ENCODE measurements around the gene NAIF1. TPM values are rescaled to one million over a fixed set of nuclear protein-coding genes. Genes with fewer than 3 reads are reported as not detected.
A peak's percentile ranks its signal among the peaks of the same experiment; 100 is the strongest.

Gene NAIF1
- polyA plus RNA-seq, 3 donors, result 4.6 to 6.5 (median 5.6) TPM

GRCh38 chr9:128100581-128100980 lies 33.5 kb upstream of the NAIF1 start:
- peaks cover 52% of the 10 kb centered on the region for H3K79me2 ChIP-seq (ENCODE audit: insufficient read depth, low read length)
- H3K9me3 Mint-ChIP-seq, result no peaks in the 10 kb centered on the region
- H3K4me3 ChIP-seq (replicated peaks in 1 of 3; ENCODE audit: low read depth in 2 of 3, low read length in 3 of 3), result no peak overlapping the region
- no peak overlapping the region for H3K4me2 ChIP-seq (replicated peaks; ENCODE audit: extremely low read depth, low read length, poor library complexity, severe bottlenecking)
- intact Hi-C loops (cut with micrococcal nuclease), result no loop called here
- H3K4me3 Mint-ChIP-seq, result no peak overlapping the region
- H3K27ac ChIP-seq (ENCODE audit: low read depth in 1 of 2, low read length in 2 of 2), result peak overlapping the region; percentile 1 to 36
- DNase-seq, result no peak
- no peak overlapping the region for H3K9ac ChIP-seq (ENCODE audit: insufficient read depth, low read length, poor library complexity, severe bottlenecking)
- H3K27me3 Mint-ChIP-seq (ENCODE audit: low read depth in 3 of 3), result no peaks in the 10 kb centered on the region
- peaks cover 41 to 59% of the 10 kb centered on the region in 2 donors for H3K36me3 Mint-ChIP-seq
- WGBS (ENCODE audit: insufficient coverage), result over 99% methylated on average over 10 of the region's 10 CpGs
- no peaks in the 10 kb centered on the region for H3K27me3 ChIP-seq (ENCODE audit: control insufficient read depth in 2 of 2, insufficient read depth in 2 of 2, low read length in 2 of 2)
- H3K9me3 ChIP-seq (replicated peaks in 1 of 2; ENCODE audit: control insufficient read depth in 1 of 2, insufficient read depth in 1 of 2, low read length in 2 of 2), result no peaks in the 10 kb centered on the region
- H3K36me3 ChIP-seq (replicated peaks in 1 of 2; ENCODE audit: control insufficient read depth in 1 of 2, insufficient read depth in 2 of 2, low read length in 2 of 2), result peaks cover 44 to 49% of the 10 kb centered on the region in 2 donors
- H3K4me1 ChIP-seq (ENCODE audit: control insufficient read depth in 1 of 2, insufficient read depth in 2 of 2, low read length in 2 of 2), result peaks cover 33 to 39% of the 10 kb centered on the region in 2 donors
- peaks cover 34% of the 10 kb centered on the region for H3K4me1 Mint-ChIP-seq
- peak overlapping the region in 1 of 7 donors; percentile 78 for H3K27ac Mint-ChIP-seq
- TF ChIP-seq CTCF (IDR thresholded peaks at IDR 0.05), result no peak
- no peak overlapping the region for H2AFZ ChIP-seq (ENCODE audit: insufficient read depth, low read depth, low read length, poor library complexity, severe bottlenecking)
- H4K20me1 ChIP-seq (ENCODE audit: insufficient read depth, low read length), result peaks cover 69% of the 10 kb centered on the region

- Mint-ChIP-seq H3K4me1 (peaks cover 40% of the 10 kb centered on the region), H3K4me3 (peak overlapping the region in 1 of 2 donors; percentile 43), H3K9me3 (no peaks in the 10 kb centered on the region), H3K27me3 (ENCODE audit: low read depth in 3 of 3) (no peaks in the 10 kb centered on the region), H3K36me3 (peaks cover 37 to 59% of the 10 kb centered on the region in 2 donors), H3K27ac (peak overlapping the region in 3 of 7 donors; percentile 15 to 97 (median 50))
- H3K36me3 ChIP-seq (replicated peaks in 1 of 2; ENCODE audit: control insufficient read depth in 1 of 2, insufficient read depth in 2 of 2, low read length in 2 of 2), result peaks cover 41 to 44% of the 10 kb centered on the region in 2 donors
- peaks cover 65% of the 10 kb centered on the region for H4K20me1 ChIP-seq (ENCODE audit: insufficient read depth, low read length)
- TF ChIP-seq CTCF (IDR thresholded peaks at IDR 0.05), result no peak
- no peaks in the 10 kb centered on the region for H3K9me3 ChIP-seq (replicated peaks in 1 of 2; ENCODE audit: control insufficient read depth in 1 of 2, insufficient read depth in 1 of 2, low read length in 2 of 2)
- intact Hi-C loops (cut with micrococcal nuclease), result loop anchor here in 1 of 2 donors (2.0 kb wide), 1 partner anchor 27 kb away; no protein-coding TSS in a partner anchor
- H3K27me3 ChIP-seq (ENCODE audit: control insufficient read depth in 2 of 2, insufficient read depth in 2 of 2, low read length in 2 of 2), result no peaks in the 10 kb centered on the region
- DNase-seq, result no peak
- peaks cover 38 to 44% of the 10 kb centered on the region in 2 donors for H3K4me1 ChIP-seq (ENCODE audit: control insufficient read depth in 1 of 2, insufficient read depth in 2 of 2, low read length in 2 of 2)
- no peak overlapping the region for H3K4me2 ChIP-seq (replicated peaks; ENCODE audit: extremely low read depth, low read length, poor library complexity, severe bottlenecking)
- peak overlapping the region in 1 of 2 donors; percentile 1 for H3K27ac ChIP-seq (ENCODE audit: low read depth in 1 of 2, low read length in 2 of 2)
- H3K9ac ChIP-seq (ENCODE audit: insufficient read depth, low read length, poor library complexity, severe bottlenecking), result no peak overlapping the region
- H2AFZ ChIP-seq (ENCODE audit: insufficient read depth, low read depth, low read length, poor library complexity, severe bottlenecking), result no peak overlapping the region
- 96% methylated on average over 3 of the region's 16 CpGs for WGBS (ENCODE audit: insufficient coverage)
- H3K4me3 ChIP-seq (replicated peaks in 1 of 3; ENCODE audit: low read depth in 2 of 3, low read length in 3 of 3), result no peak overlapping the region
- H3K79me2 ChIP-seq (ENCODE audit: insufficient read depth, low read length), result peaks cover 58% of the 10 kb centered on the region
Measured at GRCh38 chr9:128099932-128100491, 32.9 kb upstream of the NAIF1 start.

Measured in CD14-positive monocyte (primary cell).